AG09309 (cell line): Measurements from ENCODE around the gene RBPJL.
A peak's percentile ranks its signal among the peaks of the same experiment; 100 is the strongest.

Experiments used
- DNase-seq: peaks from one replicate; pipeline ENCODE4 v3.0.0-alpha.2; 2010; ENCODE audit warnings: low read depth
- H3K4me3 ChIP-seq: 2 replicates; pipeline ENCODE4 v1.5.1; 2011; ENCODE audit warnings: mild to moderate bottlenecking, low read depth, low read length, moderate library complexity; ENCODE audit not compliant: control insufficient read depth
- CTCF ChIP-seq: IDR thresholded peaks from 2 replicates; pipeline ENCODE4 v1.5.1; 2011; ENCODE audit warnings: mild to moderate bottlenecking, low read depth, low read length, inconsistent platforms; ENCODE audit not compliant: insufficient read depth, control insufficient read depth; ENCODE audit errors: missing control alignments

The RBPJL gene

GRCh38 chr20:45340951-45341350, 34.3 kb downstream of the RBPJL start:
- no peak for DNase-seq
- no peak overlapping the region for H3K4me3 ChIP-seq
- TF ChIP-seq CTCF: no peak

- H3K4me3 ChIP-seq: peak overlapping the region; percentile 19; the same call in 1 of the 2 replicates
- TF ChIP-seq CTCF: no peak
- DNase-seq: no peak
Observed at GRCh38 chr20:45341579-45341938, 34.9 kb downstream of the RBPJL start.

GRCh38 chr20:45341939-45342854, 35.6 kb downstream of the RBPJL start:
- no peak for DNase-seq
- H3K4me3 ChIP-seq: peak overlapping the region; percentile 19
- no peak for TF ChIP-seq CTCF

- no peak for TF ChIP-seq CTCF
- DNase-seq: no peak
- peak overlapping the region; percentile 10; the same call in 1 of the 2 replicates for H3K4me3 ChIP-seq
Observed at GRCh38 chr20:45342855-45343531, 36.4 kb downstream of the RBPJL start.

- DNase-seq: no peak
- H3K4me3 ChIP-seq: peak overlapping the region; percentile 10
- no peak for TF ChIP-seq CTCF
Observed at GRCh38 chr20:45343532-45344167, 37.0 kb downstream of the RBPJL start.

GRCh38 chr20:45344168-45344860, 37.7 kb downstream of the RBPJL start:
- peak overlapping the region; percentile 17 for H3K4me3 ChIP-seq
- peak; percentile 71 for DNase-seq
- TF ChIP-seq CTCF: no peak
